ENCODE measurements around the gene CCDC188. TPM values are rescaled to one million over a fixed set of nuclear protein-coding genes. Genes with fewer than 3 reads are reported as not detected.

Gene CCDC188
- total and polyA plus RNA-seq, 2 of the 13 experiments (the other 11 are each of a cell fraction or from before 2014, with no cell fraction given): not detected

DNA sequence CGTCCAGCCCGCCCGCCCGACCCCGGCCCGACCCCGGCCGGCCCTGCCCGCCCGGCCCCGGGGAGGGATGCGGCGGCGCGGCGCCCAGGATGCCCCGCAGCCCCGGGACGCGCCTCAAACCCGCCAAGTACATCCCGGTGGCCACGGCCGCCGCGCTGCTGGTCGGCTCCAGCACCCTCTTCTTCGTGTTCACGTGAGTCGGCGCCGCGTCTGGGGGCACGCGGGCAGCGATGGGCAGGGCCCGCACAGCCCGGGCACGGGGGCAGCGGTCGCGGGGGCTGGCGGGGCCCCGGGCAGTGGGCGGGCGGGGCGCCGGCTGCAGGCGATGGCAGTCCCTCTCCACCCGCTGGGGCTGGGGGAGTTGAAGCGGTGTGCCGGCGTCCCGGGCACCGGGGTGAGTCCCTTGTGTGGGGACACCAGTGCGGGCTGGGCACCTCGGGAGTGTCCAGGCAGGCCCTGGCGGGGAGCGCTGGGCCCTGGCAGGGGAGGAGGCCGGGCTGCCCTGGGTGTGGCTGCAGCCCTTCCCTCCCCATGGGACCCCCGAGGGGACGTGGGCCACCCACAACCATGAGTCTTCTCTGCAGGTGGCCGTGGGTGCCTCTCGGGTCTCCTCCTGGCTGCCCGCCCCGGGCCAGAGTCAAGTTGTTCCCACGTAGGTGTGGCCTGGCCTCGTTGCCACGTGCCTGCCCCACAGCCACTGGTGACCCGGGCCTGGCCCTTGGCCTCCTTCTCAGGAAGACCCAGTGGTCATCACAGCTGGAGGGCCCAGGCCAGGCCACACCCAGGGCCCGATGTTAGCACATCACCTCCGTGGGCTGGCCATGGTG lies 18.8 kb downstream of the CCDC188 start (continued):
- TF ChIP-seq, protein P1, sequence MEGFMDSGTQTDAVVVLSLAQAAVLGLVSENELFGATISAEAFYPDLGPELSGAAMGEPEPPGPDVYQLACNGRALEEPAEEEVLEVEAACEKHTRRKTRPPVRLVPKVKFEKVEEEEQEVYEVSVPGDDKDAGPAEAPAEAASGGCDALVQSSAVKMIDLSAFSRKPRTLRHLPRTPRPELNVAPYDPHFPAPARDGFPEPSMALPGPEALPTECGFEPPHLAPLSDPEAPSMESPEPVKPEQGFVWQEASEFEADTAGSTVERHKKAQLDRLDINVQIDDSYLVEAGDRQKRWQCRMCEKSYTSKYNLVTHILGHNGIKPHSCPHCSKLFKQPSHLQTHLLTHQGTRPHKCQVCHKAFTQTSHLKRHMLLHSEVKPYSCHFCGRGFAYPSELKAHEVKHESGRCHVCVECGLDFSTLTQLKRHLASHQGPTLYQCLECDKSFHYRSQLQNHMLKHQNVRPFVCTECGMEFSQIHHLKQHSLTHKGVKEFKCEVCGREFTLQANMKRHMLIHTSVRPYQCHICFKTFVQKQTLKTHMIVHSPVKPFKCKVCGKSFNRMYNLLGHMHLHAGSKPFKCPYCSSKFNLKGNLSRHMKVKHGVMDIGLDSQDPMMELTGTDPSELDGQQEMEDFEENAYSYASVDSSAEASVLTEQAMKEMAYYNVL (CRISPR knock-in tag; IDR thresholded peaks at IDR 0.05; ENCODE audit: borderline replicate concordance): no peak
- TF ChIP-seq, protein P2, sequence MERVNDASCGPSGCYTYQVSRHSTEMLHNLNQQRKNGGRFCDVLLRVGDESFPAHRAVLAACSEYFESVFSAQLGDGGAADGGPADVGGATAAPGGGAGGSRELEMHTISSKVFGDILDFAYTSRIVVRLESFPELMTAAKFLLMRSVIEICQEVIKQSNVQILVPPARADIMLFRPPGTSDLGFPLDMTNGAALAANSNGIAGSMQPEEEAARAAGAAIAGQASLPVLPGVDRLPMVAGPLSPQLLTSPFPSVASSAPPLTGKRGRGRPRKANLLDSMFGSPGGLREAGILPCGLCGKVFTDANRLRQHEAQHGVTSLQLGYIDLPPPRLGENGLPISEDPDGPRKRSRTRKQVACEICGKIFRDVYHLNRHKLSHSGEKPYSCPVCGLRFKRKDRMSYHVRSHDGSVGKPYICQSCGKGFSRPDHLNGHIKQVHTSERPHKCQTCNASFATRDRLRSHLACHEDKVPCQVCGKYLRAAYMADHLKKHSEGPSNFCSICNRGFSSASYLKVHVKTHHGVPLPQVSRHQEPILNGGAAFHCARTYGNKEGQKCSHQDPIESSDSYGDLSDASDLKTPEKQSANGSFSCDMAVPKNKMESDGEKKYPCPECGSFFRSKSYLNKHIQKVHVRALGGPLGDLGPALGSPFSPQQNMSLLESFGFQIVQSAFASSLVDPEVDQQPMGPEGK (CRISPR knock-in tag; IDR thresholded peaks at IDR 0.05): no peak
- TF ChIP-seq, protein P3, sequence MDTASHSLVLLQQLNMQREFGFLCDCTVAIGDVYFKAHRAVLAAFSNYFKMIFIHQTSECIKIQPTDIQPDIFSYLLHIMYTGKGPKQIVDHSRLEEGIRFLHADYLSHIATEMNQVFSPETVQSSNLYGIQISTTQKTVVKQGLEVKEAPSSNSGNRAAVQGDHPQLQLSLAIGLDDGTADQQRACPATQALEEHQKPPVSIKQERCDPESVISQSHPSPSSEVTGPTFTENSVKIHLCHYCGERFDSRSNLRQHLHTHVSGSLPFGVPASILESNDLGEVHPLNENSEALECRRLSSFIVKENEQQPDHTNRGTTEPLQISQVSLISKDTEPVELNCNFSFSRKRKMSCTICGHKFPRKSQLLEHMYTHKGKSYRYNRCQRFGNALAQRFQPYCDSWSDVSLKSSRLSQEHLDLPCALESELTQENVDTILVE (CRISPR knock-in tag; IDR thresholded peaks at IDR 0.05): no peak
- TF ChIP-seq NR3C1 (CRISPR knock-in tag; IDR thresholded peaks at IDR 0.05) (no peak), RBFOX2 (IDR thresholded peaks at IDR 0.05; ENCODE audit: low read depth, low read length) (0 out of 2 replicates have a peak, but pooled peaks have one; percentile 42), FLYWCH1 (CRISPR knock-in tag; IDR thresholded peaks at IDR 0.05) (no peak), ATAD3A (CRISPR knock-in tag; IDR thresholded peaks at IDR 0.05) (no peak), HES4 (CRISPR knock-in tag; IDR thresholded peaks at IDR 0.05; ENCODE audit: borderline replicate concordance) (0 out of 2 replicates have a peak, but pooled peaks have one; percentile 67), ZNF737 (CRISPR knock-in tag; IDR thresholded peaks at IDR 0.05; ENCODE audit: borderline replicate concordance) (no peak), BORCS8-MEF2B (CRISPR knock-in tag; IDR thresholded peaks at IDR 0.05) (no peak), NR2F2 (IDR thresholded peaks at IDR 0.05; ENCODE audit: borderline replicate concordance, low read depth) (no peak)
- TF ChIP-seq, protein P4, sequence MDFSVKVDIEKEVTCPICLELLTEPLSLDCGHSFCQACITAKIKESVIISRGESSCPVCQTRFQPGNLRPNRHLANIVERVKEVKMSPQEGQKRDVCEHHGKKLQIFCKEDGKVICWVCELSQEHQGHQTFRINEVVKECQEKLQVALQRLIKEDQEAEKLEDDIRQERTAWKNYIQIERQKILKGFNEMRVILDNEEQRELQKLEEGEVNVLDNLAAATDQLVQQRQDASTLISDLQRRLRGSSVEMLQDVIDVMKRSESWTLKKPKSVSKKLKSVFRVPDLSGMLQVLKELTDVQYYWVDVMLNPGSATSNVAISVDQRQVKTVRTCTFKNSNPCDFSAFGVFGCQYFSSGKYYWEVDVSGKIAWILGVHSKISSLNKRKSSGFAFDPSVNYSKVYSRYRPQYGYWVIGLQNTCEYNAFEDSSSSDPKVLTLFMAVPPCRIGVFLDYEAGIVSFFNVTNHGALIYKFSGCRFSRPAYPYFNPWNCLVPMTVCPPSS (IDR thresholded peaks at IDR 0.05): no peak
- TF ChIP-seq, protein P5, sequence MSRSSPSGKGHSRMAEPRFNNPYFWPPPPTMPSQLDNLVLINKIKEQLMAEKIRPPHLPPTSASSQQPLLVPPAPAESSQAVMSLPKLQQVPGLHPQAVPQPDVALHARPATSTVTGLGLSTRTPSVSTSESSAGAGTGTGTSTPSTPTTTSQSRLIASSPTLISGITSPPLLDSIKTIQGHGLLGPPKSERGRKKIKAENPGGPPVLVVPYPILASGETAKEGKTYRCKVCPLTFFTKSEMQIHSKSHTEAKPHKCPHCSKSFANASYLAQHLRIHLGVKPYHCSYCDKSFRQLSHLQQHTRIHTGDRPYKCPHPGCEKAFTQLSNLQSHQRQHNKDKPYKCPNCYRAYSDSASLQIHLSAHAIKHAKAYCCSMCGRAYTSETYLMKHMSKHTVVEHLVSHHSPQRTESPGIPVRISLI (CRISPR knock-in tag; IDR thresholded peaks at IDR 0.05; ENCODE audit: borderline replicate concordance): no peak
